Caco-2 (cell line): ENCODE measurements around the gene PRR13. TPM values are rescaled to one million over a fixed set of nuclear protein-coding genes. Genes with fewer than 3 reads are reported as not detected.
"Not testable (repeated sequence)": the region's sequence is repeated elsewhere in the genome, so short reads cannot be mapped to it uniquely, and the experiment has no call there.

ENCODE experiments used
- BruUV-seq: library from RNA; stranded (reverse); fragments of 400-500 nt; replicated peaks from 2 replicates; lab custom pipeline; 2021; lab: Mats Ljungman, UMichigan
- CTCF ChIA-PET: fragments of 300-600 bp; sonication (Branson Sonifier 250); formaldehyde crosslinking; loops from one replicate; lab custom pipeline; 2022; ENCODE audit warnings: antibody characterized with exemption; lab: Charles Lee
- POLR2A ChIA-PET: fragments of 300-600 bp; sonication (Branson Sonifier 250); formaldehyde crosslinking; loops from one replicate; lab custom pipeline; 2022; ENCODE audit warnings: antibody characterized with exemption; lab: Charles Lee
- DNase-seq, 2 experiments: peaks; one replicate each; pipeline versions ENCODE4 v3.0.0 to v3.0.0-alpha.2; 2020 to 2022
- H3K27me3 ChIP-seq: replicated peaks from 2 replicates; pipeline ENCODE4 v1.6.0; 2011; ENCODE audit warnings: low read length; ENCODE audit not compliant: control insufficient read depth, insufficient read depth
- H3K36me3 ChIP-seq: 2 replicates; pipeline ENCODE4 v1.5.1; 2011; ENCODE audit warnings: low read length; ENCODE audit not compliant: control insufficient read depth, insufficient read depth
- H3K4me1 ChIP-seq: fragments of 250-450 bp; sonication (Bioruptor Pico); 2 replicates; pipeline ENCODE4 v1.5.1; 2020; ENCODE audit warnings: mild to moderate bottlenecking
- H3K4me3 ChIP-seq: 2 replicates; pipeline ENCODE4 v1.5.1; 2011; ENCODE audit warnings: low read depth, mild to moderate bottlenecking, control low read depth, low read length
- H3K9me3 ChIP-seq: fragments of 250-450 bp; sonication (Bioruptor Pico); 2 replicates; pipeline ENCODE4 v1.5.1; 2020; ENCODE audit warnings: mild to moderate bottlenecking, moderate library complexity
- H3K27ac Mint-ChIP-seq: one replicate; pipeline ENCODE4 v1.8.0; 2022; ENCODE audit warnings: mixed read lengths; ENCODE audit not compliant: unreplicated experiment
- H3K27me3 Mint-ChIP-seq: one replicate; pipeline ENCODE4 v1.8.0; 2022; ENCODE audit warnings: mixed read lengths; ENCODE audit not compliant: insufficient read depth, unreplicated experiment
- H3K36me3 Mint-ChIP-seq: one replicate; pipeline ENCODE4 v1.8.0; 2022; ENCODE audit warnings: mild to moderate bottlenecking, mixed read lengths; ENCODE audit not compliant: insufficient read depth, unreplicated experiment
- H3K4me1 Mint-ChIP-seq: one replicate; pipeline ENCODE4 v1.8.0; 2022; ENCODE audit warnings: low read depth, mixed read lengths; ENCODE audit not compliant: unreplicated experiment
- H3K4me3 Mint-ChIP-seq: one replicate; pipeline ENCODE4 v1.8.0; 2022; ENCODE audit warnings: mild to moderate bottlenecking, moderate library complexity, mixed read lengths; ENCODE audit not compliant: unreplicated experiment
- H3K9me3 Mint-ChIP-seq: one replicate; pipeline ENCODE4 v1.8.0; 2022; ENCODE audit warnings: mixed read lengths; ENCODE audit not compliant: unreplicated experiment
- CTCF ChIP-seq, 2 experiments: fragments of 200-600 bp in 1 of 2; IDR thresholded peaks; 1 replicate in 1 of 2; 2 replicates in 1 of 2; pipeline versions ENCODE4 v1.5.1 to v1.8.0; 2011 to 2022; ENCODE audit warnings: antibody characterized with exemption in 1 of 2, control low read depth in 1 of 2, inconsistent platforms in 1 of 2, low read depth in 1 of 2, low read length in 1 of 2, mild to moderate bottlenecking in 1 of 2, moderate library complexity in 1 of 2; ENCODE audit not compliant: insufficient read depth in 1 of 2, severe bottlenecking in 1 of 2, unreplicated experiment in 1 of 2
- intact Hi-C: fragments of 100-400 bp; cut with micrococcal nuclease; formaldehyde crosslinking; loops from one replicate; pipeline ENCODE4 v1.10.0; 2022; ENCODE audit not compliant: unreplicated experiment
- total RNA-seq: library from RNA; stranded (reverse); gene quantifications from 2 replicates; pipeline ENCODE4 v1.2.3, GENCODE V29; 2022

Gene PRR13
- total RNA-seq, 1 experiment from 2014 or later, result 400 TPM

- no peak overlapping the region for H3K27ac Mint-ChIP-seq
- no peak overlapping the region for H3K4me3 Mint-ChIP-seq
- TF ChIP-seq CTCF (IDR thresholded peaks at IDR 0.05; ENCODE audit: insufficient read depth in 1 of 2, low read depth in 1 of 2, low read length in 1 of 2, severe bottlenecking in 1 of 2, unreplicated experiment in 1 of 2), result no peak
- intact Hi-C loops, result no loop called here
- Histone ChIP-seq H3K4me1 (peaks cover 4% of the 10 kb centered on the region; the same call in 1 of the 2 replicates), H3K9me3 (no peaks in the 10 kb centered on the region), H3K36me3 (no peaks in the 10 kb centered on the region; the same call in 1 of the 2 replicates), H3K27me3 (no peaks in the 10 kb centered on the region), H3K4me3 (no peak overlapping the region)
- no peaks in the 10 kb centered on the region for H3K27me3 Mint-ChIP-seq
- peaks cover 21% of the 10 kb centered on the region for H3K4me1 Mint-ChIP-seq
- BruUV-seq, result no TSS peak
- DNase-seq, result no peak
- ChIA-PET POLR2A (no interaction called here), CTCF (interaction anchor here (0.6 kb wide), 1 partner anchor 10 kb away, joined by 3 read pairs; no protein-coding TSS in a partner anchor)
- peaks cover 22% of the 10 kb centered on the region for H3K36me3 Mint-ChIP-seq
- H3K9me3 Mint-ChIP-seq, result no peaks in the 10 kb centered on the region
Measured at GRCh38 chr12:53414756-53415417, 26.6 kb upstream of the PRR13 start.

GRCh38 chr12:53415752-53416389 is 25.7 kb upstream of the PRR13 start:
- intact Hi-C loops, H3K27ac Mint-ChIP-seq: not testable (repeated sequence)

GRCh38 chr12:53417291-53417816 is 24.2 kb upstream of the PRR13 start:
- H3K27ac Mint-ChIP-seq, result not testable (repeated sequence)
- CTCF ChIA-PET, result interaction anchor here (0.6 to 1.5 kb wide), 3 partner anchors 55 to 316 kb away, joined by 4 to 6 read pairs (median 6); no protein-coding TSS in a partner anchor
- H3K4me1 Mint-ChIP-seq, result peaks cover 22% of the 10 kb centered on the region

More at GRCh38 chr12:53415752-53416389, 25.7 kb upstream of the PRR13 start:
- H3K4me3 Mint-ChIP-seq, H3K36me3 ChIP-seq, POLR2A ChIA-PET, H3K9me3 ChIP-seq, DNase-seq, CTCF ChIA-PET, H3K27me3 Mint-ChIP-seq, H3K27me3 ChIP-seq, H3K4me3 ChIP-seq, H3K9me3 Mint-ChIP-seq, BruUV-seq: not testable (repeated sequence)
- H3K4me1 ChIP-seq, result peaks cover 10% of the 10 kb centered on the region
- Mint-ChIP-seq H3K4me1 (peaks cover 22% of the 10 kb centered on the region), H3K36me3 (peaks cover 17% of the 10 kb centered on the region)

More at GRCh38 chr12:53417291-53417816, 24.2 kb upstream of the PRR13 start:
- H3K27me3 Mint-ChIP-seq, H3K36me3 ChIP-seq, H3K36me3 Mint-ChIP-seq, H3K27me3 ChIP-seq, H3K4me3 Mint-ChIP-seq, H3K9me3 Mint-ChIP-seq, DNase-seq, BruUV-seq, H3K9me3 ChIP-seq, H3K4me3 ChIP-seq, intact Hi-C loops: not testable (repeated sequence)
- POLR2A ChIA-PET, result interaction anchor here (0.6 to 0.9 kb wide), 4 partner anchors 24 to 102 kb away, joined by 3 read pairs; partner anchors contain the start of gene PRR13
- H3K4me1 ChIP-seq, result peaks cover 12% of the 10 kb centered on the region
